Femur (tissue), 1 donor: Measurements from ENCODE around the gene HDAC11.
A peak's percentile ranks its signal among the peaks of the same experiment; 100 is the strongest.

Source experiments
- DNase-seq: peaks from one replicate; pipeline ENCODE4 v3.0.0-alpha.2; 2017

Gene HDAC11

GRCh38 chr3:13526626-13526949 is 46.5 kb downstream of the HDAC11 start:
- no peak for DNase-seq

DNA sequence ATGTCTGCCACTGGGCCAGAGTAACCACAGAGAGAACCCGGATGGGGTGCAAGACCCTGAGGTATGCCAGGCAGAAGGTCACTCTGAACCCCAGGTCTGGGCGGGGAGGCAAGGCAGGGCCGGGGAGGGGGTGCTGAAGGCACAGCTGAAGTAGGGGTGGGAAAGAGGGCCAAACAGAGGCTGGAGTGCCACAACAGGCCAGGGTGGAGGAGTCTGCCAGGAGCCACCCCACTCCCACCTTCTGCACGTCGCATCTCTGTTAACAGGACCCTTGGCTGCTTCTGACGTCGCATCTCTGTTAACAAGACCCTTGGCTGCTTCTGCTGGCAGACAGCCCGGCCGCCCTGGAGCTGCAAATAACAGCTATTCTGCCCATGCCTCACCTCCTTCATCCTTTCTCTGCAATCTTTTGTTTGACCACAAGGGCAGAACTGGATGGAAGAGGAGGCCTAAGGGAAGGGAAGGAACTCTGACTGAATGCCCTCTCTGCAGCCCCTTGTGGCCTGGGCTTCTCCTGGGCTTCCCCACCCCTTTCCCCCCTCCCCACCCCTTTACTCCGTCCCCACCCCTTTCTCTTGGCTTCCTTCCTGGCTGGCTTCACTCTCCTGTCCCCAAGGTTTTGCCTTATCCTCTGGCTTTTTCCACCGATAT is 48.2 kb downstream of the HDAC11 start:
- no peak for DNase-seq

- DNase-seq, result no peak
These were observed 49.3 kb downstream of the HDAC11 start for GRCh38 chr3:13529196-13530112.

DNA sequence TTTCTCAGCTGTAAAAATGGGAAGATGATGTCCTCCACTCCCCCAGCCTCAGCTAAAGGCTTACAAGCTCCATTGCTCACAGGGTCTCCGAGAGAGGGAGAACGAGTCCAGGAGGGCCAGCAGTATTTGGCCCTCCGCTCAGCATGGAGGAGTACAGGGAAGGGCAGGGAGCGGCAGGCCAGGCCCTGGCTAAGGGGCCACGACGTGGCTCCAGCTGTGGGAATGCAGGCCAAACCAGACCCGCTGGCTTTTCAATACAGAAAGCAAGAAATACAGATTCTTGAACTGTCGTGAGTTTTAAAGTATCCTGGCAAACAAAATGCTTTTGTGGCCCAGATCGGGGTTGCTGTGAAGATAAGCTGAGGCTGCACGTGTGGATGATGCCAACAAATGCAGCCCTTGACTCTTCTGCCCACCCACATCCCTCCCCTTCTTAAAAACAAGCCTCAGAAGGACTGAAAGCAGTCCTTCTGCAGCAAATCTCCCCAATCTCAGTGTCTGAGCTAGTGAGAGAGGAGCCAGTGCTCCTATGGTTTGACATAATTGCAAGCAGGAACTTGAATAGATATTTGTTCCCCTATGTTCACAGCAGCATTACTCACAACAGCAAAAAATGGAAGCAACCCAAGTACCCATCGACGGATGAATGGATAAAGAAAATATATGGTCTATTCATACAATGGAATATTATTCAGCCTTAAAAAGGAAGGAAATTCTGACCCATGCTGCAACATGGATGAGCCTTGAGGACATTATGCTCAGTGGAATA is 50.3 kb downstream of the HDAC11 start:
- no peak for DNase-seq

DNA sequence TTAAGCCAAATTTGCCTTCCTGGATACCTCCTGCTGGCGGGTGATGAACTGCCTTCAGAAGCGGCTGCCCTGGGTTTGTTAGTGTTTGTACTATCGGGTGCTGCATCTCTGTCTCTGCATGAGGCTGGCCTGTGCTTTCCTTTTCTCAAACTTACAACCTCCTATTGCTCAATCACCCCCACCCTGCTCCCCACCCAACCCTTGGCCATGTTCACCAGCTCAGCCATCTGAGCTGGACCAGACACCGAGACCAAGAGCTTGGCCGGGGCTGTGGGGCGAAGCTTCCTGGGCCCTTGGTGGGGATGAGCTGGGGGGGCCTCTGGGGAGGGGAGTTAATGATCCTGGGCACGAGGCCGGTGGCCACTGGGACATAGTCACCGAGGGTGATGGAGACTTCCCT is 52.0 kb downstream of the HDAC11 start:
- no peak for DNase-seq

GRCh38 chr3:13532631-13533030 is 52.5 kb downstream of the HDAC11 start:
- no peak for DNase-seq

GRCh38 chr3:13533885-13534301 is 53.8 kb downstream of the HDAC11 start:
- DNase-seq, result no peak

DNA sequence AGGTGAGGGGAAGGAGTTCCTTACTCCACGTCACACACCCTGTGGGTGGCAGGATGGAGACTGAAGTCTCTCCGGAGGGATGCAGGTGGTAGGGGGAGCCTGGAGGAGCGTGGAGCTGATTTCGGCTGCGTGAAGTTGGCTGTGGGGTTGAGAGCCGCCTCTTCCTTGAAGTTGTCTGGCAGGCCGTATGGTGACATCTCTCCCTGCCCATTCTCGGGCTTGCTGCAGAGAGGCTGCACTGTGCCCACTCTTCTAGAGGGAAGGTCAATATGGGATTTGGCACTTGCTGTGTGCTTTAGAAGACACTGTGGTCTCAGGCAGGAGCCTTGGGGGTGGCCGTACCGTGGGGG is 55.4 kb downstream of the HDAC11 start:
- DNase-seq, result no peak

DNA sequence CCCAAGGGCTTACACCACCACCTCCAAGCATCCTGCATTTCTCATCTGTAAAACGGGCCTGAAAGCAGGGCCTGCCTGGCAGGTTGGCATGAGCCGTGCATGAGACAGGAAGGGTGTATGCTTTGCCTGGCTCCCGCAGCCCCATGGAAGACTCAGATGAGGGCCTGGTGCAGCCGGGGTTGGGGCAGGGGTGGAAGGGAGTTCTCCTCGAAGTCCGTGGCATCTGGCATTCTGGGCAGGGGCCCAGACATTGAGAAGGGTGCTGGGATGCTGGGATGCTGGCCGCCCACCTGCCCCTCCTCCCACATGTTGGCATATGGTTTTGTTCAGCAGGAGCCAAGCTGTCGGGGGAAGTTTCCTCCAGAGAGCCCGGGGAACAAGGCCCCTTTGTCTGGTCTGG is 55.8 kb downstream of the HDAC11 start:
- peak; percentile 58 for DNase-seq

DNA sequence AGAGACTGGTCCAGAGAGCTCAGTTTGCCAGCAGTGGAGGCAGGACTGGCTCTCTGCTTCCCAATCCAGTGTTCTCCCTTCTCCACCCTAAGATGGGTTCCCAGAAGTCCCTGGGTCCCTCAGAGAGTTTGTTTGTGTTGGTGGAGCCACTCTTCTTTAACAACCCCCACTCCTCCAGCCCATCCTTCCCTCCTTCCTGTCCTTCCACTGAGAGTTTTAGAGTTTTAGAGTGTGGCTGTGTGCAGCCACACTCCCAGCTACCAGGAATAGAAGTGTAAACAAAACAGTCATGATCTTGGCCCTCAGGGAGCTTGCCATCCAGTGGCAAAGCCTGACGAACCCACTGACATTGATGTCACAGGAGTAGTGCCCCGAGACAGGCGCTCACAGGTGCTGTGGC is 56.3 kb downstream of the HDAC11 start:
- no peak for DNase-seq

DNA sequence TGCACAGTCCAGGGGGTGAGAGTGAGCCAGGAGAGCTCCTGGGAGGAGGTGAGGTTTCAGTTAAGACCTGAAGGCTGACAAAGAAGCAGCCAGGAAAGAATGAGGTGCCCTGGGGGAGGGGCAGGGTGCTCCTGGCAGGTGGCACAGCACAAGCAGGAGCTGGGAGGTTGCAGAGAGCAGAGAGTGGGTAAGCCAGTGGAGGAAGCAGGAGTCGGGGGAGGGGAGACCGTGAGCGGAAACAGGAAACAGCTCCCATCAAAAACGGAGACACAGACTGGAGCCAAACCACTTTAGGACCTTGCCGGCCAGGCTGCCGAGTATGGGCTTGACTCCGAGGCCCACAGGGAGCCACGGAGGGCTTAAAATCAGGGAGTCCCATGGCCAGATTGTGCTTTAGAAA is 56.7 kb downstream of the HDAC11 start:
- no peak for DNase-seq

DNA sequence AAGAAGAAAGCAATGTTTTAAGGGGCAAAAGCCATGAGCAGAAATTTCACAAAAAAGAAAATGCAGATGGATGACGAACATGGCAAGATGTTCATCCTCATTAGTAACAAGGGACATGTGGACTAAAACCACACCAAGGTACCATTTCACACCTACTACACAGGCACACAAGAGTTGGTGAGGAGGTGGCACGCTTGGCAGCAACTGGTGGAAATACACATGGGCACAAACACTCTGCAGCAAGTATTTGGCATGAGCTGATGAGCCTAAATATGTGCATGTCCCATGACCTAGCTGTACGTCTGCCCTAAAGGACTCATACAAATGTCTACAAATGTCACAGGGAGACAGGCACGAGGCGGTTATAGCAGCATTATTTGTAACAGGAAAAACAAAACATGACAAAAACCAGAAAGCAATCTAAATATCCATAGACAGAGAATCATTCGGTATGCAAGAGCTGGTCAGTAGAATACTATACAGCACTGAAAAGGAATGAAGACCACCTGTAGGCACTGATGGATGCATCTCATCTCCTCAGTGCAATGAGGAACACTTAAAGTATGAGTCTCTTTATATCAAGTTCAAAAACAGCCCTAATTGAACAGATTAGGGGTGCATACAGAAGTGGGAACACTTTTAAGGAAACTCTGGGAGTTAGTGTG is 57.3 kb downstream of the HDAC11 start:
- no peak for DNase-seq

DNA sequence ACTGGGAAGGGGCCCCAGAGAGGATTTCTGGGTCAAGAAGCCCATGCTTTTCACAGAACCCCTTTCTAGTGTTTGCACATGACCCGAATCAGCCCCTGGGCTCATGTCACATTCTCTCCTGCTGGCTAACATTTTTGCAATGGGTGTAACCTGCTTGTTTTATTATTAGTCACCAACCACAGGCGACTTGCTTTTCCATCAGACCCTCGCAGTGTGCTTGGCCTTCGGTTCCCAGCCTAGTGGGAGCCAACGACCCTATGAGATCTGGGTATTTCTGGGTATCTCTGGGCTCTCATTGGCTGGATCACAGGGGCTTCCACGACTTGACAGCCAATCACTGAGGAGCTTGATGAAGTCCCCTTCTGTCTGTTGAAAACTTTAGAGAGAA is 57.8 kb downstream of the HDAC11 start:
- no peak for DNase-seq

- no peak for DNase-seq
These were observed 58.6 kb downstream of the HDAC11 start for GRCh38 chr3:13538520-13539291.

DNA sequence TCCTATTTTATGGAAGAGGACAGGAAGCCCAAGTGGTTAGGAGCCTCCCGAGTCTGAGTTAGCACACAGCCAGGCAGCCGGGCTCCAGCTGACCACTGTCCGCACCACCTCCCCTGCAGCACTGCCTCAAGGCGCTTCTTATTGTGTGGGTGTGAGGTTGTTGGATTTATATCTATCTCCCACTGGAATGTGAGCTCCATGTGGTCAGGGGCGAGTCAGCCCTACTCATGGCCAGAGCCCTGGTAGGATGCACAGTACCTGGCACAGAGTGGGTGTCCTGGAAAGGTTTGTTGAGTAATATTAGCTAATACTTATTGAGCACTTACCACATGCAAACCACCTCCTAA is 59.2 kb downstream of the HDAC11 start:
- DNase-seq, result no peak

- no peak for DNase-seq
These were observed 59.6 kb downstream of the HDAC11 start for GRCh38 chr3:13539671-13540070.

DNA sequence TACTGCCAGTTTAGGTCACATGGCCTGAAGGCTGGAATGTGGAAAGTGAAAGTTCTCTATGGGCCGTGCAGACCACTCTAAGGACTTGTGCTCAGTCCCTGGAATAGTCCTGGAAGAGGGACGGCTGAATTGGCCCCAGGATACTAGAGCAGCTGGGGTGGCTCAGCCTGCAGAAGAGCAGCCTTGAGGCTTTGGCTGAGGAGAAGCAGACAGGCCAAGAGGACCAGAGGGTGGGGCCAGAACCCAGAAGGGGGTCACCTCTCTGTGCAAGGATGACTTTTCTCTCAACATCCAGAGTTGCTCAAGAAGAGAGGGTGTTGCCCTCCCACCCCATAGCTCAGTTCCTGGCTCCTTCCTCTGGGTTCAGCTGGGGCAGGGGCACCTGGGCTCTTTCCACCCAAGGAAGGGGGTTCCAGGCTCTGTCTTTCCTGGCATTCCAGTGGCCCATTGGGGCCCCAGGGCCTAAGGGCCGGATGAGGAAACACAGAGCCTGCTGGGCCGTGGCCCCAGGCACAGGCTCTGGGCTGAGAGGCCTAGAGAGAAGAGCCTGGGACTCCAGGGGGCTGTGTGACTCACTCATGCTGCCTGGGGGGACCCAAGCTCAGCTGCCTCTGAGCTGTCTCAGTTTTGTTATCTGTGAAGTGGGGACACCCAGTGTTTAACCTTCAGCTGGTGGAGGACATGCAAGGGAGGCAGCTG is 60.3 kb downstream of the HDAC11 start:
- no peak for DNase-seq

- DNase-seq, result no peak
These were observed 61.6 kb downstream of the HDAC11 start for GRCh38 chr3:13541691-13542090.

- DNase-seq, result no peak
These were observed 62.0 kb downstream of the HDAC11 start for GRCh38 chr3:13542142-13542541.

DNA sequence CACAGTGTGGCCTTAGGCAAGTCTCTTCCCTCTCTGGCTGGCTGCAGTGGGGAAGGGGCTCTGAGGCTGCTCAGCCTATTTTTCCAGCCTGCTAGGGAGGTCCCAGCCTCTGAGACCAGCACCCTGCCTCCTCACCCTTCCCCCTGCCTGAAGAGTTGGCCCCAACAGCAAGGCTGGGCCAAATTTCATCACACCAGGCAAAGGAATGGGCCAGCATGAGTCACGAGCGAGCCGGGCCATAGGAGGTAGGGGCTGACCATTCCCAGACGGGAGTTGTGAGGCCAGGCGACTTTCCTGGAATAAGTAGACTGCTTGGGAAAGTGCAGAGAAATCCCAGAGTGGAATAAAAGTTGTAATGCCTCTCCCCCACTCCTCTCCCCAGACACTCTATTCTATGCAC is 63.1 kb downstream of the HDAC11 start:
- DNase-seq, result no peak

- DNase-seq, result no peak
These were observed 64.3 kb downstream of the HDAC11 start for GRCh38 chr3:13544293-13544831.
